ENCODE data around the gene RAB3GAP1. TPM values are rescaled to one million over a fixed set of nuclear protein-coding genes. Genes with fewer than 3 reads are reported as not detected.
A peak's percentile ranks its signal among the peaks of the same experiment; 100 is the strongest.

RAB3GAP1 gene
- total and polyA plus RNA-seq, 4 experiments from 2014 or later, result 8.4 to 46.7 (median 34.3) TPM

DNA sequence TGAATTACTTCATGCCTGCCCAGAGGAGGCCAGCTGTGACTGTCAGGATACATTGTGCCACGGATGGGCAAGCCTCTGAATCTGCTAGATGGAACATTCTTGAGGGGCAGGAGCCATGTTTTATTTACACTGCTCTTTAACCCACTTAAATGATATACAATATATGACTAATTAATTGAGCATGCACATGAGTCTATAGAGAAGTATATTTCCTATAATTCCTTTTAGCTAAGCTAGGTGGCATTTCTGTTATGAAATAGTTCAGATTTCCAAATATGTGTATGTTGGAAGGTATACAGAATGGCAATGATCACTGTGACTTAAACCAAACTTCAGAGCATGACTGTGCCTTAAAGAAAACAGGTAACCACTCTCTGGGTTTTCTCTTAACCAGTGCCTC lies 131.7 kb downstream of the RAB3GAP1 start:
- intact Hi-C loops (cut with micrococcal nuclease), result no loop called here
- no peaks in the 10 kb centered on the region for H3K27me3 ChIP-seq (ENCODE audit: insufficient read depth, low read length)
- DNase-seq, result no peak
- H3K27ac ChIP-seq (ENCODE audit: low read depth, low read length), result no peak overlapping the region
- ChIA-PET POLR2A (ENCODE audit: partially characterized antibody) (no interaction called here), CTCF (ENCODE audit: partially characterized antibody) (no interaction called here)
- no peak overlapping the region for H3K4me3 Mint-ChIP-seq
- peaks cover 2 to 10% of the 10 kb centered on the region in 2 donors for H3K36me3 Mint-ChIP-seq
- H3K4me1 ChIP-seq (ENCODE audit: insufficient read depth, low read length), result no peaks in the 10 kb centered on the region
- H3K4me3 ChIP-seq (ENCODE audit: low read length in 2 of 2), result no peak overlapping the region
- no peaks in the 10 kb centered on the region for H3K27me3 Mint-ChIP-seq
- peaks cover 0 to 15% (median 6%) of the 10 kb centered on the region in 8 donors for H3K9me3 Mint-ChIP-seq
- H3K27ac Mint-ChIP-seq, result peak overlapping the region in 1 of 7 donors; percentile 30
- H3K9me3 ChIP-seq (ENCODE audit: control insufficient read depth in 1 of 2, low read length in 2 of 2), result no peaks in the 10 kb centered on the region
- no peaks in the 10 kb centered on the region for H3K36me3 ChIP-seq (ENCODE audit: insufficient read depth, low read length)
- peaks cover 0 to 1% (median 0%) of the 10 kb centered on the region in 4 donors for H3K4me1 Mint-ChIP-seq

DNA sequence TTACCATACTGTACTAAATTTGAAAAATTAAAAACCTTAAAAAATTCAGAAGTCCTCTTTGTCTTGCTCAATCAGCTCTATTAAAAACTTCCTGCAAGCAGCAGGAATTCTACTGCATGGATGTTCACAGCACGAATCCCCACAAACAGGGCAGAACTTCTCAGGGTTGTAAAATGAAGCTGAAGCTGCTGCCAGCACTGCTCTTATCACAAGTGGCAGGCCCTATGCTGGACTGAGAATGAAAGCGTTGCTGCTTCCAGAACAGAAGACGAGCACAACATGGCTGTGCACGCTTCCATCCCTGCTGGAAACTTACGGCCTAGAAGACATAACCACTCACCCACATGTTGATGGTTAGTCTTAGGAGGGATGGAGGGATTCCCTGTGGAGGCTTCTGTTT lies 134.0 kb downstream of the RAB3GAP1 start:
- H3K27me3 Mint-ChIP-seq, result no peaks in the 10 kb centered on the region
- H3K36me3 Mint-ChIP-seq, result peaks cover 4 to 15% of the 10 kb centered on the region in 2 donors
- Histone ChIP-seq H3K4me3 (ENCODE audit: low read length in 2 of 2) (no peak overlapping the region), H3K27ac (ENCODE audit: low read depth, low read length) (no peak overlapping the region), H3K9me3 (ENCODE audit: control insufficient read depth in 1 of 2, low read length in 2 of 2) (peaks cover 0 to 3% of the 10 kb centered on the region in 2 donors), H3K27me3 (ENCODE audit: insufficient read depth, low read length) (no peaks in the 10 kb centered on the region), H3K4me1 (ENCODE audit: insufficient read depth, low read length) (no peaks in the 10 kb centered on the region), H3K36me3 (ENCODE audit: insufficient read depth, low read length) (no peaks in the 10 kb centered on the region)
- H3K4me3 Mint-ChIP-seq, result no peak overlapping the region
- no peak for DNase-seq
- no peaks in the 10 kb centered on the region for H3K4me1 Mint-ChIP-seq
- POLR2A ChIA-PET (ENCODE audit: partially characterized antibody), result no interaction called here
- no peak overlapping the region for H3K27ac Mint-ChIP-seq
- peaks cover 0 to 28% (median 21%) of the 10 kb centered on the region in 8 donors for H3K9me3 Mint-ChIP-seq
- intact Hi-C loops (cut with micrococcal nuclease), result no loop called here
- CTCF ChIA-PET (ENCODE audit: partially characterized antibody), result no interaction called here

GRCh38 chr2:135187270-135187669 lies 135.2 kb downstream of the RAB3GAP1 start:
- Mint-ChIP-seq H3K4me1 (no peaks in the 10 kb centered on the region), H3K27me3 (no peaks in the 10 kb centered on the region), H3K4me3 (no peak overlapping the region), H3K36me3 (peaks cover 4 to 15% of the 10 kb centered on the region in 2 donors), H3K27ac (no peak overlapping the region), H3K9me3 (peaks cover 0 to 35% (median 23%) of the 10 kb centered on the region in 8 donors)
- no peak overlapping the region for H3K27ac ChIP-seq (ENCODE audit: low read depth, low read length)
- H3K36me3 ChIP-seq (ENCODE audit: insufficient read depth, low read length), result no peaks in the 10 kb centered on the region
- no peak for DNase-seq
- H3K27me3 ChIP-seq (ENCODE audit: insufficient read depth, low read length), result no peaks in the 10 kb centered on the region
- H3K4me1 ChIP-seq (ENCODE audit: insufficient read depth, low read length), result no peaks in the 10 kb centered on the region
- peaks cover 0 to 3% of the 10 kb centered on the region in 2 donors for H3K9me3 ChIP-seq (ENCODE audit: control insufficient read depth in 1 of 2, low read length in 2 of 2)
- no peak overlapping the region for H3K4me3 ChIP-seq (ENCODE audit: low read length in 2 of 2)
- POLR2A ChIA-PET (ENCODE audit: partially characterized antibody), result no interaction called here
- CTCF ChIA-PET (ENCODE audit: partially characterized antibody), result no interaction called here
- intact Hi-C loops (cut with micrococcal nuclease), result no loop called here

DNA sequence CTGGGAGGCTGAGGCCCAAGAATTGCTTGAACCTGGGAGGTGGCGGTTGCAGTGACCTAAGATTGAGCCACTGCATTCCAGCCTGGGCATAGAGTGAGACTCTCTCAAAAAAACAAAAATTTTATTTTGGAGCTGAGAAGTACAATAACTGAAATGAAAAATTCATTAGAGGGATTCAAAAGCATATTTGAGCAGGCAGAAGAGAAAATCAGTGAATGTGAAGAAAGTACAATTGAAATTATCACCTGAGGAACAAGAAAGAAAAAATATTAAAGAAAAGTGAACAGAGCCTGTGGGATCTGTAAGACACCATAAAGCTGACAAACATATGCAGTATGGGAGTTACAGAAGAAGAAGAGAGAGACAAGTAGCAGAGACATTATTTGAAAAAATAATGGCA lies 137.1 kb downstream of the RAB3GAP1 start:
- Histone ChIP-seq H3K9me3 (ENCODE audit: control insufficient read depth in 1 of 2, low read length in 2 of 2) (peaks cover 0 to 3% of the 10 kb centered on the region in 2 donors), H3K36me3 (ENCODE audit: insufficient read depth, low read length) (no peaks in the 10 kb centered on the region), H3K27me3 (ENCODE audit: insufficient read depth, low read length) (no peaks in the 10 kb centered on the region), H3K4me1 (ENCODE audit: insufficient read depth, low read length) (no peaks in the 10 kb centered on the region), H3K4me3 (ENCODE audit: low read length in 2 of 2) (no peak overlapping the region), H3K27ac (ENCODE audit: low read depth, low read length) (no peak overlapping the region)
- Mint-ChIP-seq H3K27ac (no peak overlapping the region), H3K4me1 (no peaks in the 10 kb centered on the region), H3K9me3 (peaks cover 0 to 48% (median 26%) of the 10 kb centered on the region in 8 donors), H3K4me3 (no peak overlapping the region), H3K27me3 (no peaks in the 10 kb centered on the region), H3K36me3 (peaks cover 4 to 9% of the 10 kb centered on the region in 2 donors)
- intact Hi-C loops (cut with micrococcal nuclease), result no loop called here
- ChIA-PET POLR2A (ENCODE audit: partially characterized antibody) (no interaction called here), CTCF (ENCODE audit: partially characterized antibody) (no interaction called here)
- DNase-seq, result no peak

GRCh38 chr2:135190799-135191198 lies 138.7 kb downstream of the RAB3GAP1 start:
- Mint-ChIP-seq H3K4me1 (no peaks in the 10 kb centered on the region), H3K27ac (no peak overlapping the region), H3K9me3 (peaks cover 0 to 51% (median 28%) of the 10 kb centered on the region in 8 donors)

GRCh38 chr2:135198481-135198880 lies 146.4 kb downstream of the RAB3GAP1 start:
- CTCF ChIA-PET (ENCODE audit: partially characterized antibody), result no interaction called here

More at GRCh38 chr2:135190799-135191198, 138.7 kb downstream of the RAB3GAP1 start:
- H3K4me3 ChIP-seq (ENCODE audit: low read length in 2 of 2), result no peak overlapping the region
- H3K27me3 Mint-ChIP-seq, result no peaks in the 10 kb centered on the region
- no peaks in the 10 kb centered on the region for H3K27me3 ChIP-seq (ENCODE audit: insufficient read depth, low read length)
- intact Hi-C loops (cut with micrococcal nuclease), result no loop called here
- H3K9me3 ChIP-seq (ENCODE audit: control insufficient read depth in 1 of 2, low read length in 2 of 2), result peaks cover 0 to 3% of the 10 kb centered on the region in 2 donors
- peaks cover 4 to 5% of the 10 kb centered on the region in 2 donors for H3K36me3 Mint-ChIP-seq
- no peak overlapping the region for H3K27ac ChIP-seq (ENCODE audit: low read depth, low read length)
- no peaks in the 10 kb centered on the region for H3K36me3 ChIP-seq (ENCODE audit: insufficient read depth, low read length)
- ChIA-PET CTCF (ENCODE audit: partially characterized antibody) (no interaction called here), POLR2A (ENCODE audit: partially characterized antibody) (no interaction called here)
- no peak for DNase-seq
- H3K4me3 Mint-ChIP-seq, result no peak overlapping the region
- H3K4me1 ChIP-seq (ENCODE audit: insufficient read depth, low read length), result no peaks in the 10 kb centered on the region

GRCh38 chr2:135202751-135203150 lies 150.7 kb downstream of the RAB3GAP1 start:
- Mint-ChIP-seq H3K4me1 (no peaks in the 10 kb centered on the region), H3K27me3 (no peaks in the 10 kb centered on the region), H3K36me3 (peaks cover 5 to 15% of the 10 kb centered on the region in 2 donors), H3K27ac (no peak overlapping the region), H3K4me3 (no peak overlapping the region), H3K9me3 (peaks cover 0 to 2% (median 0%) of the 10 kb centered on the region in 8 donors)
- no peaks in the 10 kb centered on the region for H3K27me3 ChIP-seq (ENCODE audit: insufficient read depth, low read length)
- no peaks in the 10 kb centered on the region for H3K4me1 ChIP-seq (ENCODE audit: insufficient read depth, low read length)
- H3K9me3 ChIP-seq (ENCODE audit: control insufficient read depth in 1 of 2, low read length in 2 of 2), result no peaks in the 10 kb centered on the region
- DNase-seq, result no peak
- no peak overlapping the region for H3K4me3 ChIP-seq (ENCODE audit: low read length in 2 of 2)
- no peaks in the 10 kb centered on the region for H3K36me3 ChIP-seq (ENCODE audit: insufficient read depth, low read length)
- ChIA-PET CTCF (ENCODE audit: partially characterized antibody) (no interaction called here), POLR2A (ENCODE audit: partially characterized antibody) (no interaction called here)
- no peak overlapping the region for H3K27ac ChIP-seq (ENCODE audit: low read depth, low read length)
- intact Hi-C loops (cut with micrococcal nuclease), result no loop called here

More at GRCh38 chr2:135198481-135198880, 146.4 kb downstream of the RAB3GAP1 start:
- Histone ChIP-seq H3K4me3 (ENCODE audit: low read length in 2 of 2) (no peak overlapping the region), H3K27ac (ENCODE audit: low read depth, low read length) (no peak overlapping the region), H3K4me1 (ENCODE audit: insufficient read depth, low read length) (no peaks in the 10 kb centered on the region), H3K36me3 (ENCODE audit: insufficient read depth, low read length) (no peaks in the 10 kb centered on the region), H3K9me3 (ENCODE audit: control insufficient read depth in 1 of 2, low read length in 2 of 2) (no peaks in the 10 kb centered on the region), H3K27me3 (ENCODE audit: insufficient read depth, low read length) (no peaks in the 10 kb centered on the region)
- Mint-ChIP-seq H3K27ac (no peak overlapping the region), H3K4me3 (no peak overlapping the region), H3K36me3 (peaks cover 5 to 12% of the 10 kb centered on the region in 2 donors), H3K9me3 (peaks cover 0 to 7% (median 3%) of the 10 kb centered on the region in 8 donors), H3K27me3 (no peaks in the 10 kb centered on the region), H3K4me1 (no peaks in the 10 kb centered on the region)
- POLR2A ChIA-PET (ENCODE audit: partially characterized antibody), result interaction anchor here (0.7 kb wide), 1 partner anchor 512 kb away, joined by 3 read pairs; no protein-coding TSS in a partner anchor
- intact Hi-C loops (cut with micrococcal nuclease), result no loop called here
- DNase-seq, result no peak

Measured in CD4-positive, alpha-beta memory T cell (primary cell).